Gastroesophageal sphincter (tissue), 4 donors: ENCODE data around the gene PAPPA. TPM values are rescaled to one million over a fixed set of nuclear protein-coding genes. Genes with fewer than 3 reads are reported as not detected.

Source experiments
- ATAC-seq: fragments of 150-250 bp; one replicate; pipeline ENCODE4 v1.9.1; 2016; ENCODE audit warnings: mild to moderate bottlenecking, moderate library complexity
- H3K27ac ChIP-seq, 4 donors: fragments of 200-600 bp; sonication (generic) in 3 of 4; 1 replicate in 3 of 4; 2 replicates in 1 of 4; pipeline ENCODE4 v1.5.1; 2016 to 2019
- H3K27me3 ChIP-seq: fragments of 200-600 bp; sonication (generic); one replicate; pipeline ENCODE4 v1.5.1; 2019
- H3K36me3 ChIP-seq, 2 donors: fragments of 200-600 bp; sonication (generic); one replicate each; pipeline ENCODE4 v1.5.1; 2019; ENCODE audit warnings: control low read depth in 1 of 2
- H3K4me1 ChIP-seq, 3 donors: fragments of 200-600 bp; sonication (generic); 1 replicate in 2 of 3; 2 replicates in 1 of 3; pipeline ENCODE4 v1.5.1; 2016 to 2019; ENCODE audit warnings: control low read depth in 2 of 3
- H3K4me3 ChIP-seq, 2 donors: fragments of 200-600 bp; sonication (generic); one replicate each; pipeline ENCODE4 v1.5.1; 2019; ENCODE audit warnings: mild to moderate bottlenecking in 1 of 2, moderate library complexity in 1 of 2
- H3K9me3 ChIP-seq, 3 donors: fragments of 200-600 bp; sonication (generic); one replicate each; pipeline ENCODE4 v1.5.1; 2017 to 2019; ENCODE audit warnings: control low read depth in 2 of 3
- CTCF ChIP-seq, 4 experiments: fragments of 200-600 bp in 2 of 4; fragments of 450-650 bp in 2 of 4; sonication (generic) in 1 of 4; IDR thresholded peaks; one replicate each; pipeline ENCODE4 v1.5.1; 2017 to 2019; ENCODE audit warnings: antibody characterized with exemption in 4 of 4, mild to moderate bottlenecking in 2 of 4, moderate library complexity in 2 of 4
- EP300 ChIP-seq: sonication (generic); formaldehyde crosslinking; IDR thresholded peaks from one replicate; pipeline ENCODE4 v1.6.1; 2017; ENCODE audit warnings: antibody characterized with exemption, mild to moderate bottlenecking
- POLR2A ChIP-seq, 2 donors: fragments of 450-650 bp; IDR thresholded peaks; one replicate each; pipeline ENCODE4 v1.6.1; 2017; ENCODE audit warnings: antibody characterized with exemption in 2 of 2, mild to moderate bottlenecking in 2 of 2, moderate library complexity in 1 of 2
- POLR2AphosphoS5 ChIP-seq: sonication (generic); formaldehyde crosslinking; IDR thresholded peaks from one replicate; pipeline ENCODE4 v1.6.1; 2017; ENCODE audit warnings: antibody characterized with exemption
- WGBS, 2 donors: methylation state at CpG; one replicate each; pipeline ENCODE4 v1.1.5; 2018; ENCODE audit warnings: low coverage in 1 of 2; 5-methylcytosine and 5-hydroxymethylcytosine counted together
- total RNA-seq, 4 donors: library from RNA; depleted of rRNA; stranded (reverse); fragments of >200 nt; gene quantifications; one replicate each; pipeline ENCODE4 v1.1.0, GENCODE V29; 2016

PAPPA gene
- total RNA-seq, 4 donors from 2014 or later, result 1.9 to 5.7 (median 3.2) TPM

- no peaks in the 10 kb centered on the region for H3K36me3 ChIP-seq
- no peaks in the 10 kb centered on the region for H3K4me1 ChIP-seq
- no peak overlapping the region for H3K27ac ChIP-seq
- H3K4me3 ChIP-seq, result no peak overlapping the region
- H3K27me3 ChIP-seq, result no peaks in the 10 kb centered on the region
- H3K9me3 ChIP-seq, result no peaks in the 10 kb centered on the region
- ATAC-seq, result no peak
- TF ChIP-seq POLR2A (IDR thresholded peaks at IDR 0.05), result no peak
- TF ChIP-seq POLR2AphosphoS5, result no peak
- TF ChIP-seq EP300, result no peak
- no peak for TF ChIP-seq CTCF (IDR thresholded peaks at IDR 0.05)
These were observed 249.6 kb downstream of the PAPPA start for GRCh38 chr9:116403171-116403570.

GRCh38 chr9:116404228-116404627, 250.6 kb downstream of the PAPPA start:
- ATAC-seq, result no peak
- Histone ChIP-seq H3K27ac (no peak overlapping the region), H3K36me3 (no peaks in the 10 kb centered on the region), H3K9me3 (no peaks in the 10 kb centered on the region), H3K4me3 (no peak overlapping the region), H3K27me3 (no peaks in the 10 kb centered on the region), H3K4me1 (no peaks in the 10 kb centered on the region)
- no peak for TF ChIP-seq POLR2A (IDR thresholded peaks at IDR 0.05)
- TF ChIP-seq POLR2AphosphoS5, result no peak
- no peak for TF ChIP-seq EP300
- no peak for TF ChIP-seq CTCF (IDR thresholded peaks at IDR 0.05)
- 89 to 90% methylated on average over 3 of the region's 3 CpGs for WGBS, 2 donors

- Histone ChIP-seq H3K27ac (no peak overlapping the region), H3K36me3 (no peaks in the 10 kb centered on the region), H3K4me3 (no peak overlapping the region), H3K9me3 (no peaks in the 10 kb centered on the region), H3K27me3 (no peaks in the 10 kb centered on the region), H3K4me1 (no peaks in the 10 kb centered on the region)
- 100% methylated on average over 1 of the region's 1 CpG; no CpG with 5 or more reads in 1 of the 2 donors for WGBS, 2 donors
- no peak for ATAC-seq
- TF ChIP-seq CTCF (IDR thresholded peaks at IDR 0.05), result no peak
- TF ChIP-seq POLR2A (IDR thresholded peaks at IDR 0.05), result no peak
- TF ChIP-seq EP300, result no peak
- TF ChIP-seq POLR2AphosphoS5, result no peak
These were observed 251.7 kb downstream of the PAPPA start for GRCh38 chr9:116405321-116405720.

- no peaks in the 10 kb centered on the region for H3K9me3 ChIP-seq
- H3K36me3 ChIP-seq, result no peaks in the 10 kb centered on the region
- H3K4me1 ChIP-seq, result no peaks in the 10 kb centered on the region
- no peak overlapping the region for H3K4me3 ChIP-seq
- no peaks in the 10 kb centered on the region for H3K27me3 ChIP-seq
- 44 to 64% methylated on average over 2 of the region's 2 CpGs for WGBS, 2 donors
- ATAC-seq, result no peak
- no peak overlapping the region for H3K27ac ChIP-seq
- TF ChIP-seq EP300 (no peak), CTCF (IDR thresholded peaks at IDR 0.05) (no peak), POLR2A (IDR thresholded peaks at IDR 0.05) (no peak), POLR2AphosphoS5 (no peak)
These were observed 252.9 kb downstream of the PAPPA start for GRCh38 chr9:116406469-116406868.

- H3K36me3 ChIP-seq, result no peaks in the 10 kb centered on the region
- TF ChIP-seq POLR2AphosphoS5 (no peak), POLR2A (IDR thresholded peaks at IDR 0.05) (no peak), CTCF (IDR thresholded peaks at IDR 0.05) (no peak), EP300 (no peak)
- H3K27me3 ChIP-seq, result no peaks in the 10 kb centered on the region
- no peak overlapping the region for H3K4me3 ChIP-seq
- H3K9me3 ChIP-seq, result no peaks in the 10 kb centered on the region
- no peak overlapping the region for H3K27ac ChIP-seq
- ATAC-seq, result no peak
- no peaks in the 10 kb centered on the region for H3K4me1 ChIP-seq
- 73 to 86% methylated on average over 2 of the region's 2 CpGs for WGBS, 2 donors
These were observed 255.5 kb downstream of the PAPPA start for GRCh38 chr9:116409129-116409528.
